Activated CD8-positive, alpha-beta memory T cell treated with anti-CD3 and anti-CD28 coated beads, Interleukin-2, amount 50 U/mL, for 24 hours (primary cell): ENCODE data around the gene ISG15.
"Not testable (repeated sequence)": the region's sequence is repeated elsewhere in the genome, so short reads cannot be mapped to it uniquely, and the experiment has no call there.

Experiments
- DNase-seq: peaks from one replicate; pipeline ENCODE4 v3.0.0-alpha.2; 2020; ENCODE audit errors: extremely low read depth

Gene ISG15

DNA sequence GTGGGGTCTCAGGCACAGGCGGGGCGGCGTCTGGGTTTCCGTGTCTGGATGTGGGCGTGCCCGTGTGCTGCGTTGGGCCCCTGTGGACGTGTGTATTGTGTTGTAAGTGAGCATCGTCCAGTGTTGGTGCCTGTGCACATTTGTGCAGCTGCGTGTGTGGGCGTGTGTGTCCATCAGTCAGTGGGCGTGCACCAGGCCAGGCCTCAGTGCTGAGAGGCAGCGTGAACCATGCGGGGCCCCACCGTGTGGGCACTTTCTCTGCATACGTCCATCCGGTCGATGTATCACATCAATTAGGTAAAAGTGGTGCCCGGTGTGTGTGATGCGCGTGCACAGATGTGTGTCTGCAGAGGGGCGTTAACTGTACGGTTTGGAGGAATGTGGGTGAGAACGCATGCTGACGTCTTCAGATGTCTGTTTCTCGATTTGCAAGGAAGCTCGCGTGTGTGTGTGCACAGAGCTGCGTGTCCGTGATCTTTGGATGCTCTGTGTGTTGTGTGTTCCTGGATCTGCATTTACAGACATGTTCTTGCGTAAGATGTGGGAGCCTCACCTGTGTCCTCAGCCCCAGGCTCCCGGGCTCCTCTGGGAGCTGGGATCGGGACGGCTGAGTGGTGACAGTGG is 31.3 kb downstream of the ISG15 start:
- no peak for DNase-seq

DNA sequence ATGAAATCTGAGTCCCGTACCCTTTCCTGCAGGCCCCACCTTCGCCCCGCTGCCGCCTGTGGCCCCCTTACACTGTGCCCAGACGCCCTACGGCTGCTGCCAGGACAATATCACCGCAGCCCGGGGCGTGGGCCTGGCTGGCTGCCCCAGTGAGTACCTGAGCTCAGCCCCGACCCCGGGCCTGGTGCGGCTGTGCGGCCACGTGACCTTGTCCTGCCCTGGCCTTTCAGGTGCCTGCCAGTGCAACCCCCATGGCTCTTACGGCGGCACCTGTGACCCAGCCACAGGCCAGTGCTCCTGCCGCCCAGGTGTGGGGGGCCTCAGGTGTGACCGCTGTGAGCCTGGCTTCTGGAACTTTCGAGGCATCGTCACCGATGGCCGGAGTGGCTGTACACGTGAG is 31.8 kb downstream of the ISG15 start:
- no peak for DNase-seq

DNA sequence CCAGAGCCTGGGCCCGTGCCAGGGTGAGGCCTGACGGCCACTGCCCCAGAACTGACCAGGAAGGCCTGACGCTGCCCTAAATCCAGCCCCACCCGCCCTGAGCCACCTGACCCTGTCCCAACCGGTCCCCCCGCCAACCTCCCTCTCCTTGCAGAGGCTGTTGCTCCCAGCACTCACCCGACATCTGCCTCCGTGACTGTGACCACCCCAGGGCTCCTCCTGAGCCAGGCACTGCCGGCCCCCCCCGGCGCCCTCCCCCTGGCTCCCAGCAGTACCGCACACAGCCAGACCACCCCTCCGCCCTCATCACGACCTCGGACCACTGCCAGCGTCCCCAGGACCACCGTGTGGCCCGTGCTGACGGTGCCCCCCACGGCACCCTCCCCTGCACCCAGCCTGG is 32.9 kb downstream of the ISG15 start:
- DNase-seq: no peak

- DNase-seq: no peak
Measured at GRCh38 chr1:1046767-1047166, 33.5 kb downstream of the ISG15 start.

- DNase-seq: no peak
Measured at GRCh38 chr1:1047407-1047806, 34.1 kb downstream of the ISG15 start.

DNA sequence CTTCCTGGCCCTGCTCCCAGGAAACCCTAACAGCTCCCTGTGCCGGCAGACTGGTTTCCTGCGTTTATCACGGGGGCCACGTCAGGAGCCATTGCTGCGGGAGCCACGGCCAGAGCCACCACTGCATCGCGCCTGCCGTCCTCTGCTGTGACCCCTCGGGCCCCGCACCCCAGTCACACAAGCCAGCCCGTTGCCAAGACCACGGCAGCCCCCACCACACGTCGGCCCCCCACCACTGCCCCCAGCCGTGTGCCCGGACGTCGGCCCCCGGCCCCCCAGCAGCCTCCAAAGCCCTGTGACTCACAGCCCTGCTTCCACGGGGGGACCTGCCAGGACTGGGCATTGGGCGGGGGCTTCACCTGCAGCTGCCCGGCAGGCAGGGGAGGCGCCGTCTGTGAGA is 34.7 kb downstream of the ISG15 start:
- no peak for DNase-seq

DNA sequence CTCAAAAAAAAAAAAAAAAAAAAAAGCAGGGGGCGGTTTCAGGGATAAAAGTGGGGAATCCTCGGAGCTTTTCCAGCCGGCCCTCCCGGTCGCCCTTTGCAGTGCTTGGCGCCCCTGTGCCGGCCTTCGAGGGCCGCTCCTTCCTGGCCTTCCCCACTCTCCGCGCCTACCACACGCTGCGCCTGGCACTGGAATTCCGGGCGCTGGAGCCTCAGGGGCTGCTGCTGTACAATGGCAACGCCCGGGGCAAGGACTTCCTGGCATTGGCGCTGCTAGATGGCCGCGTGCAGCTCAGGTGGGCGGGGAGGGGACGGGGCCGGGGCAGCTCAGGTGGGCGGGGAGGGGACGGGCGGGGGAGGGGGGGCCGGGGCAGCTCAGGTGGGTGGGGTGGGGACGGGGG is 35.5 kb downstream of the ISG15 start:
- DNase-seq: no peak

DNA sequence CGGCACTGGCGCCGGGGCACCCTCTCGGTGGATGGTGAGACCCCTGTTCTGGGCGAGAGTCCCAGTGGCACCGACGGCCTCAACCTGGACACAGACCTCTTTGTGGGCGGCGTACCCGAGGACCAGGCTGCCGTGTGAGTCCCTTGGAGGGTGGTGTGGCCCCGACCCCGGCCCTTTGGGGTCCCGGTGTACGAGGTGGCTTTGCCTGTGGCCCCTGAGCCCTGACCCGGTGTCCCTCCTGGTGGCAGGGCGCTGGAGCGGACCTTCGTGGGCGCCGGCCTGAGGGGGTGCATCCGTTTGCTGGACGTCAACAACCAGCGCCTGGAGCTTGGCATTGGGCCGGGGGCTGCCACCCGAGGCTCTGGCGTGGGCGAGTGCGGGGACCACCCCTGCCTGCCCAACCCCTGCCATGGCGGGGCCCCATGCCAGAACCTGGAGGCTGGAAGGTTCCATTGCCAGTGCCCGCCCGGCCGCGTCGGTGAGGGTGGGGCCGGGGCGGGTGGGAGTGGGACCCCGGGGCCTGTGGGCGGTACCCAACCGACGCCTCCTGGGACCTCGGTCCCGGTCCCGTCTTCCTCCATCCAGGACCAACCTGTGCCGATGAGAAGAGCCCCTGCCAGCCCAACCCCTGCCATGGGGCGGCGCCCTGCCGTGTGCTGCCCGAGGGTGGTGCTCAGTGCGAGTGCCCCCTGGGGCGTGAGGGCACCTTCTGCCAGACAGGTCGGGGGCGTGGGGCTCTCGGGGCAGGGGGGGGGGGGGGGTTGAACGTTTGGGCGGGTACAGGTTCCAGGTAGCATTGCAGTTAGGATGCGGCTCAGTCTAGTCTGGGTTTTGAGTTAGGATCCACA is 36.2 kb downstream of the ISG15 start:
- DNase-seq: no peak

DNA sequence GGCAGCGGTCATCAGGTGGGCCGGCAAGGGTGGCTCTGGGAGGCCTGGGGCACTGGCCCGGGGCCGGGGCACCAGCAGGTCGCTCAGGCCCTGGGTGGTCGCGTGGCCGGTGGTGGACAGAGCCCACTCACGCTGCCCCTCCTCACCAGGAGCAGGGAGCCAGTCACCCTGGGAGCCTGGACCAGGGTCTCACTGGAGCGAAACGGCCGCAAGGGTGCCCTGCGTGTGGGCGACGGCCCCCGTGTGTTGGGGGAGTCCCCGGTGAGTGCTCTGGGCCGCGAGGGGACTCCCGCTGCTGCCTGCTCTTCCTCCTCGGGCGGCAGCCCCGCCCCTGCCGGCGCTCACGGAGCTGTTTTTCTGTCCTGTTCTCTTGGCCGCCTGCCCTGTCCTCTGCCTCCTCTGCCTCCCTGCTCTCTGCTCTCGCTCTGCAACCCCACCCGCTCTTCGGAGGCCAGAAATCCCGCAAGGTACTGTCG is 37.3 kb downstream of the ISG15 start:
- DNase-seq: no peak

GRCh38 chr1:1051127-1051810 is 38.0 kb downstream of the ISG15 start:
- no peak for DNase-seq

GRCh38 chr1:1052003-1052840 is 38.9 kb downstream of the ISG15 start:
- no peak for DNase-seq

- DNase-seq: no peak
Measured at GRCh38 chr1:1053022-1053421, 39.7 kb downstream of the ISG15 start.

GRCh38 chr1:1053682-1054081 is 40.4 kb downstream of the ISG15 start:
- DNase-seq: no peak

GRCh38 chr1:1054099-1054700 is 40.9 kb downstream of the ISG15 start:
- no peak for DNase-seq

DNA sequence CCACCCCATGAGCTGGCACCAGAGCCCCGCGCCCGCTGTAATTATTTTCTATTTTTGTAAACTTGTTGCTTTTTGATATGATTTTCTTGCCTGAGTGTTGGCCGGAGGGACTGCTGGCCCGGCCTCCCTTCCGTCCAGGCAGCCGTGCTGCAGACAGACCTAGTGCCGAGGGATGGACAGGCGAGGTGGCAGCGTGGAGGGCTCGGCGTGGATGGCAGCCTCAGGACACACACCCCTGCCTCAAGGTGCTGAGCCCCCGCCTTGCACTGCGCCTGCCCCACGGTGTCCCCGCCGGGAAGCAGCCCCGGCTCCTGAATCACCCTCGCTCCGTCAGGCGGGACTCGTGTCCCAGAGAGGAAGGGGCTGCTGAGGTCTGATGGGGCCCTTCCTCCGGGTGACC is 41.7 kb downstream of the ISG15 start:
- no peak for DNase-seq

- DNase-seq: no peak
Measured at GRCh38 chr1:1055841-1056736, 42.8 kb downstream of the ISG15 start.

DNA sequence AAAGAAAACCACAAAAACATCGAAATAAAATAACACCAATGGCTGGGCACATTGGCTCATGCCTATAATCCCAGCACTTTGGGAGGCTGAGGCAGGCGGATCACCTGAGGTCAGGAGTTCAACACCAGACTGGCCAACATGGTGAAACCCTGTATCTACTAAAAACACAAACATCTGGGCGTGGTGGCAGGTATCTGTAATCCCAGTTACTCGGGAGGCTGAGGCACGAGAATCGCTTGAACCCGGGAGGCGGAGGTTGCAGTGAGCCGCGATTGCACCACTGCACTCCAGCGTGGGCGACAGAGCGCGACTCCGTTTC is 44.4 kb downstream of the ISG15 start:
- not testable (repeated sequence) for DNase-seq

- no peak for DNase-seq
Measured at GRCh38 chr1:1058088-1058905, 45.0 kb downstream of the ISG15 start.

GRCh38 chr1:1058921-1059493 is 45.7 kb downstream of the ISG15 start:
- no peak for DNase-seq
